ELR (cell line): ENCODE results near the gene SPRYD4.
"Not testable (repeated sequence)": the region's sequence is repeated elsewhere in the genome, so short reads cannot be mapped to it uniquely, and the experiment has no call there.

ENCODE experiments used
- DNase-seq: peaks from one replicate; pipeline ENCODE4 v3.0.0-alpha.2; 2015; ENCODE audit warnings: low read depth

The SPRYD4 gene

DNA sequence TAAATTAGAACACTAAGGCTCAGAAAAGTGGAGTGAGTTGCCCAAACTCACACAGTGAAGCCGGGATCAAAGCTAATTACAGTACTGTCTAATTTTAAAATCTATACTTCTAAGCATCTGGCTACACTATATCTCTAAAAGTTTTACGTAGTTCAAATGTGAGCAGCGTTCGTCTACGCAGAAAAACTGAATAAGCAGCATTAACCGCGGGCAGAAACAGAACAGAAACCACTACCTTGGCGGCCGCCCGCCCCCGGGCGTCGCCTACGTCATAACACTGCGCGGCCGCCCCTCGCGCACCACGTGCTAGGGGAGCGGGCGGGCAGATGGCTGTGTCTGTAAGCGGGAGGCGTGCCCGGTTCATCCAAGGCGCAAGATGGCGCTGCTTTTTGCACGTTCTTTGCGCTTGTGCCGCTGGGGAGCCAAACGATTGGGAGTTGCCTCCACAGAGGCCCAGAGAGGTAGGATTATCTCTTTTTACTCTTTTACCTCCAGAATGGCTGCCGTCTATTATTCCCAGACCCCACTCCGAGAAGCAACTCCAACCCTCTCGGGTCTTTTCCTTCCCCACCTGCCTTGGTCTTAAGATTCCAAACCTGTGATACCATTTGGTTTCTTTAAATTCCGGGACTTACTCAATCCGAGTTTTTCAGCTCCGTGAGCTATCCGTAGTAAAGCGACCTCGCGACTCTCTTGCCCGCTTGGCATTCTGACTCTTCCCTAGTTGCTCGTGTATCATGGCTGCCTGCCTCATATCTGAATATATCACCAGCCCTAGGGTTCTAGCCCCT, at the start of gene SPRYD4:
TSS of gene SPRYD4 (plus strand) at position 363 of the 791 bp plus-strand sequence. CDS start at position 377, 14 bp downstream.
- DNase-seq = peak; percentile 95

GRCh38 chr12:56420411-56420810, 48.0 kb upstream of the SPRYD4 start:
- no peak for DNase-seq

- no peak for DNase-seq
These were observed 43.2 kb upstream of the SPRYD4 start for GRCh38 chr12:56425193-56425592.

- DNase-seq = no peak
These were observed 42.4 kb upstream of the SPRYD4 start for GRCh38 chr12:56425940-56426438.

- no peak for DNase-seq
These were observed 37.1 kb upstream of the SPRYD4 start for GRCh38 chr12:56431288-56431687.

DNA sequence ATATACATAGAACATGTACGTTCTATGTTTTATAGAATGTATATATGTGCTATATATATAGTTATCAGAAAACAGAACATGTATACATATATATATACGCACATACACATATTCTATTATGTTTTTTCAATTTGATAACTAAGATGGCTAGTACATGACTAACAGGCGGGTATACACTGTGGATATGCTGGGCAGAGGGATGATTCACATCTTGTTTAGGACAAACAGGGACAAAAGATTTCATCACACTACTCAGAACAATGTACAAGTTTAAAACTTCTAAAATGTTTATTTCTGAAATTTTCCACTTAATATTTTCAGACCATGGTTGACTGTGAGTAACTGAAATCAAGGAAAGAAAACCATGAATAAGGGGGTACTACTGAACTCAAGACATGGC, 36.5 kb upstream of the SPRYD4 start:
- peak; percentile 47 for DNase-seq

- DNase-seq = no peak
These were observed 33.5 kb upstream of the SPRYD4 start for GRCh38 chr12:56434828-56435227.

- no peak for DNase-seq
These were observed 30.8 kb upstream of the SPRYD4 start for GRCh38 chr12:56437430-56438176.

- DNase-seq = not testable (repeated sequence)
These were observed 25.2 kb upstream of the SPRYD4 start for GRCh38 chr12:56443208-56443607.

DNA sequence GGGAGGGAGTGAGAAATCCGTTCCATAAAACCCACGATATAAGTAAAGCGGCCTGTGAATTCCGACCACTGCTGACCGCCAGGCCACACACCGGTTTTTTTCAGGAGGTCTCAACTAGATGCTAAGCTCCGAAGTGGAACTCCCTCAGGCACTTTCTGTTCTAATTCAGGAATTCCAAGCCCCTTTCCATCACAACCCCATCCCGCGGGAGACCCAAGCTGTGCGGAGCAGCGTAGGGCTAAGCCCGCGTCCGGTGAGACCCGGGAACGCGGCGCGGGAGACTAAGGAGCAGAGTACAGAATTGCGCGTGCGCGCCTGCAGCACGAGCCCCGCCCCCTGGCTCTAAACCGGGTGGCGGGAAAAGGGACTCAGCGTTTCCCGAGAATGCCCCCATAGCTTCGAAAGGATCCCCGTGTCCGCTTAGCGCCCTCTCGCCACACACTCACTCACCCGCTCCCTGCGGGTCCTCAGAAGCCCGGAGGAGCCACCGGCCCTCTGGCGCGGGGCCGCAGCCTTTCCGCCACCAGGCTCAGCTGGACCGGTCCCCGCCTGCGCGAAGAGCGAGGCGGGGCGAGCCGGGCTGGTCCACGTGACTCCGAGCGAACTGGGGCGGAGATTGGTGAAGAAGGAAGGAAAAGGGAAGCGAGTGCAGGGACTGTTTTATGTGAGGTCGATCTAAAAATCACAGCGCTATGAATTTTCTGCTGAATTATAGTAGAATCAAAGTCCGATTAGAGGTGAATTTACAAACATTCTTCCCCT, 19.3 kb upstream of the SPRYD4 start, which contains the start of gene TIMELESS:
TSS of gene TIMELESS (minus strand) at position 567 of the 762 bp plus-strand sequence. CDS start 15,256 bp downstream, outside the sequence.
- DNase-seq = peak; percentile 92

DNA sequence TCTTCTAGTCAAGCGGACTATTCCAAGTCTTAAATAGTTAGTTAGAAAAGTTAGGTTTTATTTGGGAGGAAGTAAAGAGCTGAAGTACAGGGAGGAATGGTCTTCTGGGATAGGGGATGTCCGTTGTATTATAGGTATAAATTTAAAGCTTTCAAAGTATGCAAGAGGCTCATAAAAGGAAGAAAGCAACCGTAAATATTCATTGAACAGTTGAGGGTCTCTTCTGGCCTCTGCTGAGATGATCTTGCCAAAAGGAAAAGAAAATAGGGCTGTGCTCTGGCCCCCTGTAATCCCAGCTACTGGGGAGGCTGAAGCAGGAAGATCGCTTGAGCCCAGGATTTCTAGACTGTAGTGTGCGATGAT, 18.8 kb upstream of the SPRYD4 start:
- DNase-seq = no peak

- DNase-seq = no peak
These were observed 18.1 kb upstream of the SPRYD4 start for GRCh38 chr12:56450241-56450640.

DNA sequence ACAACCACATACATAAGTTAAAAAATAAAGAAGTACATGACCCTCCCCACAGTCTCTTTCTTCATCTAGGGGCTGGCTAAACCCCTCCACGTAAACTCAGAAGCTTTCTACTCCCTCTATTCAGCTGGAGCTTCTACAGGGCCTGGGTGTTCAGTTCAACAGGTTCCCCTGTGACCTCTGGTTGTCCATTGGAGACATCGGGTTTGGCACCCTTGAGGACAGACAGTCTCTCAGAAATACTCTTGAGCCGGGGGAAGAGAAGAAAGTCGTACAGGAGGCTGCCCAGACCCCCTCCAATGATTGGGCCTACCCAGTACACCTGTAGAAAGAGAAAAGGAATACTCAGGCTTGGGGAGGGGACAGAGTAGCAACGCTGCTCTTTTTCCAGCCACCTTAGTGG, 17.2 kb upstream of the SPRYD4 start:
- no peak for DNase-seq

DNA sequence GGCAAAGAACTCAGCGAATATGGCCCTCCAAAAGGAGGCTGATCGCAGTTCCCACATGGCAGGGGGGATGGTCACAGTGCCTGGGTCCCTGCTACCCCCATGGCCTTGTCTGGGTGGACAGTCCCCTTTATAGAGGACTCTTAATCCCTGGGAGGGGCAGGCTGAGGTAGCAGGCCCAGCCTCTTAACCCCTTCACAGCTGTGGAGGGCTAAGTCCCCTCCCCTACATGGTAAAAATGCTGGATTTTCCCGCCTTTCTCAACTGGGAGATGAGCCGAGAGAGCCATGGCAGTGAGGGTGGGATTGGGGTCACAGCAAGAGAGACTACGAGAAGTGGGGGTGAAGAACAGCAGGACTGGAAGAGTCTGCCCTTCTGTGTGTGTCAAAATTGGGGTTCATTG, 13.8 kb upstream of the SPRYD4 start, which contains the start of gene MIP:
TSS of gene MIP (minus strand) at position 101 of the 400 bp plus-strand sequence. CDS start at position 57, 44 bp downstream.
- DNase-seq = no peak

DNA sequence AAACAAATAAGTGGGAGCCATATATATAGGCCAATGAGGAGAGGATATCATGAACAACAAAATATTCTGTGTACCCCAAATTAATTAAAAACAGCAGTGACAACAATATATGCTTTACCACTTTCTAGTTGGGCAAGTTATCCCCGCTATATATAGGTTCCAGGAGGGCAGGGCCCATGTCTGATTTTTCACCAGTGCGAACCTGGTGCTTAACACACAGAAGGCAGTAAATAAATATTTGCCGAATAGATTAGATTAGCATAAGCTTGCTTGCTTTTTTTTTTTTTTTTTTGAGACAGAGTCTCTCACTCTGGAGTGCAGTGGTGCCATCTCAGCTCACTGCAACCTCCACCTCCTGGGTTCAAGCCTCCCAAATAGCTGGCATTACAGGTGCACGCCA, 10.6 kb upstream of the SPRYD4 start:
- DNase-seq = no peak

GRCh38 chr12:56461235-56462159, 6.9 kb upstream of the SPRYD4 start:
- DNase-seq = peak; percentile 86

- DNase-seq = no peak
These were observed 5.8 kb upstream of the SPRYD4 start for GRCh38 chr12:56462565-56462964.

DNA sequence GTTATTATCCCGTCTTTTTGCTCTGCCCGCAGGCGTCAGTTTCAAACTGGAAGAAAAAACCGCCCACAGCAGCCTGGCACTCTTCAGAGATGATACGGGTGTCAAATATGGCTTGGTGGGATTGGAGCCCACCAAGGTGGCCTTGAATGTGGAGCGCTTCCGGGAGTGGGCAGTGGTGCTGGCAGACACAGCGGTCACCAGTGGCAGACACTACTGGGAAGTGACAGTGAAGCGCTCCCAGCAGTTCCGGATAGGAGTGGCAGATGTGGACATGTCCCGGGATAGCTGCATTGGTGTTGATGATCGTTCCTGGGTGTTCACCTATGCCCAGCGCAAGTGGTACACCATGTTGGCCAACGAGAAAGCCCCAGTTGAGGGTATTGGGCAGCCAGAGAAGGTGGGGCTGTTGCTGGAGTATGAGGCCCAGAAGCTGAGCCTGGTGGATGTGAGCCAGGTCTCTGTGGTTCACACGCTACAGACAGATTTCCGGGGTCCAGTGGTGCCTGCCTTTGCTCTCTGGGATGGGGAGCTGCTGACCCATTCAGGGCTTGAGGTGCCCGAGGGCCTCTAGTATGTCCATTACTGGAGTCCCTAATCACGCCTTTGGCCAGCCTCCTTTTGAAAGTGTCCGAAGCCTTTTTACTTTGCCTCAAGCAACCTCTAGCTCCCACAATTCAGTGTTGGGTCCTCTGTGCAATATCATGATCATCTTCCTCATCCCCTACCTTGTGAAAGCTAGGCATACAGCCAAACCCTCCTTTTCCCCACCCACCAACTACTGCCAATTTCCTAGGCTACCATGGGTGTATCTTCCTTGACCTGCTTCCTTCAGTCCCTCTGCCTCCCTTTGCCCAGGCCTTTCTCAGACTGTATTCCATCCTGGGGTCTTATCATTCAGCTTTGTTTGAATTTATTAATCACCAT, 891 bp downstream of the SPRYD4 start:
- DNase-seq = no peak

GRCh38 chr12:56474389-56474788, 6.0 kb downstream of the SPRYD4 start:
- no peak for DNase-seq

DNA sequence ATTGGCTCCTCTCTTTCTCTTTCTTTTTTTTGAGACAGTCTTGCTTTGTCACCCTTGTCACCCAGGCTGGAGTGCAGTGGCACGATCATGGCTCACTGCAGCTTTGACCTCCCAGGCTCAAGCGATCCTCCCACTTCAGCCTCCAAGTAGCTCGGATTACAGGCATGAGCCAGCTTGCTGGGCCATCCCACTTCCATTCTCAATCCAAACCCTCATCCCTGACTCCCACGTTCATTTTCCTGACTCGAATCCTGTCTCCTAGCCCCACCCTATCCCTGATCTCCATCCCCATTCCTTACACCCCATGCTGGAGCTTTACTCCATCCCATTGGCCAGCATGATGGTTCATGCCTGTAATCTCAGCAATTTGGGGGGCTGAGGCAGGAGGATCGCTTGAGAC, 7.8 kb downstream of the SPRYD4 start:
- DNase-seq = no peak
